ENCODE results near the gene GATA3. TPM values are rescaled to one million over a fixed set of nuclear protein-coding genes. Genes with fewer than 3 reads are reported as not detected.

Gene GATA3
- total and polyA plus RNA-seq, 9 donors: 0.11 to 9.8 (median 0.33) TPM

- H3K27me3 ChIP-seq (ENCODE audit: control insufficient read depth, insufficient read depth, low read length): peaks cover 54% of the 10 kb centered on the region
- WGBS (ENCODE audit: insufficient coverage): no CpG with 5 or more reads among the region's 1 CpG
- DNase-seq: no peak
Observed at GRCh38 chr10:8066124-8066523, 11.6 kb downstream of the GATA3 start.

GRCh38 chr10:8066797-8067196, 12.3 kb downstream of the GATA3 start:
- no peak for DNase-seq
- H3K9me3 ChIP-seq (replicated peaks; ENCODE audit: control insufficient read depth, low read depth, low read length): no peaks in the 10 kb centered on the region
- H3K27ac ChIP-seq (ENCODE audit: low read length): no peak overlapping the region
- peaks cover 48% of the 10 kb centered on the region for H3K27me3 ChIP-seq (ENCODE audit: control insufficient read depth, insufficient read depth, low read length)
- H3K36me3 ChIP-seq (ENCODE audit: control insufficient read depth, insufficient read depth, low read length): no peaks in the 10 kb centered on the region
- no CpG with 5 or more reads among the region's 2 CpGs for WGBS (ENCODE audit: insufficient coverage)
- H3K4me3 ChIP-seq (ENCODE audit: low read length): no peak overlapping the region
- H3K4me1 ChIP-seq (ENCODE audit: control insufficient read depth, insufficient read depth, low read length): peaks cover 6% of the 10 kb centered on the region

More at GRCh38 chr10:8066124-8066523, 11.6 kb downstream of the GATA3 start:
- Histone ChIP-seq H3K9me3 (replicated peaks; ENCODE audit: control insufficient read depth, low read depth, low read length) (no peaks in the 10 kb centered on the region), H3K36me3 (ENCODE audit: control insufficient read depth, insufficient read depth, low read length) (no peaks in the 10 kb centered on the region), H3K4me1 (ENCODE audit: control insufficient read depth, insufficient read depth, low read length) (peaks cover 6% of the 10 kb centered on the region), H3K27ac (ENCODE audit: low read length) (no peak overlapping the region), H3K4me3 (ENCODE audit: low read length) (no peak overlapping the region)

GRCh38 chr10:8069108-8069507, 14.6 kb downstream of the GATA3 start:
- Histone ChIP-seq H3K4me1 (ENCODE audit: control insufficient read depth, insufficient read depth, low read length) (no peaks in the 10 kb centered on the region), H3K36me3 (ENCODE audit: control insufficient read depth, insufficient read depth, low read length) (no peaks in the 10 kb centered on the region), H3K27me3 (ENCODE audit: control insufficient read depth, insufficient read depth, low read length) (peaks cover 29% of the 10 kb centered on the region), H3K9me3 (replicated peaks; ENCODE audit: control insufficient read depth, low read depth, low read length) (no peaks in the 10 kb centered on the region), H3K4me3 (ENCODE audit: low read length) (no peak overlapping the region), H3K27ac (ENCODE audit: low read length) (no peak overlapping the region)
- no peak for DNase-seq
- 81% methylated on average over 4 of the region's 7 CpGs for WGBS (ENCODE audit: insufficient coverage)

- H3K4me3 ChIP-seq (ENCODE audit: low read length): no peak overlapping the region
- H3K27me3 ChIP-seq (ENCODE audit: control insufficient read depth, insufficient read depth, low read length): peaks cover 25% of the 10 kb centered on the region
- H3K36me3 ChIP-seq (ENCODE audit: control insufficient read depth, insufficient read depth, low read length): no peaks in the 10 kb centered on the region
- no peaks in the 10 kb centered on the region for H3K9me3 ChIP-seq (replicated peaks; ENCODE audit: control insufficient read depth, low read depth, low read length)
- 77% methylated on average over 3 of the region's 7 CpGs for WGBS (ENCODE audit: insufficient coverage)
- H3K27ac ChIP-seq (ENCODE audit: low read length): no peak overlapping the region
- no peak for DNase-seq
- H3K4me1 ChIP-seq (ENCODE audit: control insufficient read depth, insufficient read depth, low read length): no peaks in the 10 kb centered on the region
Observed at GRCh38 chr10:8069627-8070026, 15.1 kb downstream of the GATA3 start.

- Histone ChIP-seq H3K27me3 (ENCODE audit: control insufficient read depth, insufficient read depth, low read length) (peaks cover 21% of the 10 kb centered on the region), H3K36me3 (ENCODE audit: control insufficient read depth, insufficient read depth, low read length) (no peaks in the 10 kb centered on the region), H3K27ac (ENCODE audit: low read length) (no peak overlapping the region), H3K4me1 (ENCODE audit: control insufficient read depth, insufficient read depth, low read length) (no peaks in the 10 kb centered on the region), H3K9me3 (replicated peaks; ENCODE audit: control insufficient read depth, low read depth, low read length) (no peaks in the 10 kb centered on the region), H3K4me3 (ENCODE audit: low read length) (no peak overlapping the region)
- DNase-seq: no peak
- 93% methylated on average over 2 of the region's 6 CpGs for WGBS (ENCODE audit: insufficient coverage)
Observed at GRCh38 chr10:8070440-8070839, 16.0 kb downstream of the GATA3 start.

- Histone ChIP-seq H3K4me3 (ENCODE audit: low read length) (no peak overlapping the region), H3K27ac (ENCODE audit: low read length) (no peak overlapping the region), H3K36me3 (ENCODE audit: control insufficient read depth, insufficient read depth, low read length) (no peaks in the 10 kb centered on the region), H3K27me3 (ENCODE audit: control insufficient read depth, insufficient read depth, low read length) (peaks cover 21% of the 10 kb centered on the region), H3K9me3 (replicated peaks; ENCODE audit: control insufficient read depth, low read depth, low read length) (no peaks in the 10 kb centered on the region), H3K4me1 (ENCODE audit: control insufficient read depth, insufficient read depth, low read length) (no peaks in the 10 kb centered on the region)
- no peak for DNase-seq
- WGBS (ENCODE audit: insufficient coverage): 80% methylated on average over 2 of the region's 3 CpGs
Observed at GRCh38 chr10:8071006-8071405, 16.5 kb downstream of the GATA3 start.

- Histone ChIP-seq H3K4me1 (ENCODE audit: control insufficient read depth, insufficient read depth, low read length) (no peaks in the 10 kb centered on the region), H3K4me3 (ENCODE audit: low read length) (no peak overlapping the region), H3K9me3 (replicated peaks; ENCODE audit: control insufficient read depth, low read depth, low read length) (no peaks in the 10 kb centered on the region), H3K36me3 (ENCODE audit: control insufficient read depth, insufficient read depth, low read length) (no peaks in the 10 kb centered on the region), H3K27me3 (ENCODE audit: control insufficient read depth, insufficient read depth, low read length) (peaks cover 23% of the 10 kb centered on the region), H3K27ac (ENCODE audit: low read length) (no peak overlapping the region)
- WGBS (ENCODE audit: insufficient coverage): no CpG with 5 or more reads among the region's 5 CpGs
- DNase-seq: no peak
Observed at GRCh38 chr10:8071666-8072065, 17.2 kb downstream of the GATA3 start.

- H3K36me3 ChIP-seq (ENCODE audit: control insufficient read depth, insufficient read depth, low read length): no peaks in the 10 kb centered on the region
- H3K4me3 ChIP-seq (ENCODE audit: low read length): no peak overlapping the region
- H3K27ac ChIP-seq (ENCODE audit: low read length): no peak overlapping the region
- peaks cover 23% of the 10 kb centered on the region for H3K27me3 ChIP-seq (ENCODE audit: control insufficient read depth, insufficient read depth, low read length)
- H3K4me1 ChIP-seq (ENCODE audit: control insufficient read depth, insufficient read depth, low read length): no peaks in the 10 kb centered on the region
- DNase-seq: no peak
- no peaks in the 10 kb centered on the region for H3K9me3 ChIP-seq (replicated peaks; ENCODE audit: control insufficient read depth, low read depth, low read length)
- no CpG with 5 or more reads among the region's 4 CpGs for WGBS (ENCODE audit: insufficient coverage)
Observed at GRCh38 chr10:8072211-8072610, 17.7 kb downstream of the GATA3 start.

- no peaks in the 10 kb centered on the region for H3K36me3 ChIP-seq (ENCODE audit: control insufficient read depth, insufficient read depth, low read length)
- 88% methylated on average over 10 of the region's 15 CpGs for WGBS (ENCODE audit: insufficient coverage)
- no peak for DNase-seq
- H3K27ac ChIP-seq (ENCODE audit: low read length): no peak overlapping the region
- H3K27me3 ChIP-seq (ENCODE audit: control insufficient read depth, insufficient read depth, low read length): peaks cover 22% of the 10 kb centered on the region
- H3K9me3 ChIP-seq (replicated peaks; ENCODE audit: control insufficient read depth, low read depth, low read length): no peaks in the 10 kb centered on the region
- H3K4me3 ChIP-seq (ENCODE audit: low read length): no peak overlapping the region
- no peaks in the 10 kb centered on the region for H3K4me1 ChIP-seq (ENCODE audit: control insufficient read depth, insufficient read depth, low read length)
Observed at GRCh38 chr10:8073691-8074416, 19.4 kb downstream of the GATA3 start.

GRCh38 chr10:8074881-8075280, 20.4 kb downstream of the GATA3 start:
- 80% methylated on average over 2 of the region's 14 CpGs for WGBS (ENCODE audit: insufficient coverage)
- H3K36me3 ChIP-seq (ENCODE audit: control insufficient read depth, insufficient read depth, low read length): no peaks in the 10 kb centered on the region

More at GRCh38 chr10:8074881-8075280, 20.4 kb downstream of the GATA3 start:
- Histone ChIP-seq H3K4me3 (ENCODE audit: low read length) (no peak overlapping the region), H3K27me3 (ENCODE audit: control insufficient read depth, insufficient read depth, low read length) (peaks cover 18% of the 10 kb centered on the region), H3K4me1 (ENCODE audit: control insufficient read depth, insufficient read depth, low read length) (no peaks in the 10 kb centered on the region), H3K9me3 (replicated peaks; ENCODE audit: control insufficient read depth, low read depth, low read length) (no peaks in the 10 kb centered on the region), H3K27ac (ENCODE audit: low read length) (no peak overlapping the region)
- DNase-seq: no peak

Data from muscle of leg (tissue), 11 donors.